Measurements from ENCODE around the gene TMEM80.
A peak's percentile ranks its signal among the peaks of the same experiment; 100 is the strongest.

Gene TMEM80

DNA sequence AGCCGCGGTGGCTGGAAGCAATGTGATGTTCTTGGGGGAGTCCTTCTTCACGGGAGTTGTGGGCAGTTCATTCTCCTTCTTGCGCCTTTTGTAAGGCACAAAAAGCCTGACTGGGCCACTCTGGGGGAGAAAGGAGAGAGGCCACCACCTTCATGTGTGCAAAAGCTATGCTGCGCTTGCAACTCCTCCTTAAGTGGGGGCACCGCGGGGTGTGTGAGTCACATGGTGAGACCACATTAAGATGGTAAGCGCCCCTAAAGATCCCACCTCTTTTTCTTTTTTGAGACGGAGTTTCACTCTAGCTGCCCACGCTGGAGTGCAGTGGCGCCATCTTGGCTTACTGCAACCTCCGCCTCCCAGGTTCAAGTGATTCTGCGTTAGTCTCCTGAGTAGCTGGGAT, 14.6 kb upstream of the TMEM80 start (continued):
- TF ChIP-seq ZNF140 (tag by site-specific recombination; IDR thresholded peaks at IDR 0.05), result no peak
- no peak for TF ChIP-seq ZNF544 (tag by site-specific recombination; IDR thresholded peaks at IDR 0.05)
- TF ChIP-seq ZNF660 (tag by site-specific recombination; IDR thresholded peaks at IDR 0.05), result no peak
- no peak for TF ChIP-seq ZSCAN16 (tag by site-specific recombination; IDR thresholded peaks at IDR 0.05)
- TF ChIP-seq PRDM4 (tag by site-specific recombination; IDR thresholded peaks at IDR 0.05), result no peak
- TF ChIP-seq ZNF433 (tag by site-specific recombination; IDR thresholded peaks at IDR 0.05; ENCODE audit: low read depth), result no peak
- TF ChIP-seq ZNF768 (tag by site-specific recombination; IDR thresholded peaks at IDR 0.05), result no peak

DNA sequence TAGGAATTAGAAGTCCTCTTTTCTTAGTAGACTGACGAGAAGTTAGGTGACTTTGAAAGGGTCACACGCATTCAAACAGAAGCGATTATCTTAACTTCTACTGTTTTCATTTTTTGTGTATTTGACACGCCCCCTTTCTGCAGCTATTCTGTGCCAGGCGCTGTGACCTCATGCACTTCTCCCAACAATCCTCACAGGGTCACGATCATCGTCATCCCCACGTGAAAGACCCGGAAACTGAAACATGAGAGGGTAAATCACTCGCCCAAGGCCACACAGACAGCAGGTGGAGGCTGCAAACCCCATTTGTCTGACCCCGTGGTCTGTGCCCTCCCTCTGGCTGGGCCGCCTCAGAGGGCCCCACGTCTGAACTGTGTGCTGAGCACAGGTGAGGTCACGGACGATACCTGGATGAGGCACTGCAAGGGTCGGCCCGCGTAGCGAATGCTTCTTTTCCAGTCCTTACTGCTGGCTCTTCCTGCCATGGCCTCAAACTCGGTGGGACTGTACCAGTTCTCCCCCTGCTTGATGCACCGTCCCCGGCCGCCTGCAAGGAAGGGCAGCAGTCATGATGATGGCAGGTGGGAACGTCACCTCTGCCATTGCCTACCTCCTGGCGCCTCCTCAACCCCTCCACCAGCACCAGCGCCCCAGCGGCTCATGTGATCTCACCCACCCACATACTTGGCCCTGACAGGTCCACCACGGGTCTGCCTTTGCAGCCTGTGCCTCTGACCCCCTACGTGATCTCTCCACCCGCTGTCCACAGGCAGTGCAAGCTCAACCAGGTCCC, 9.0 kb upstream of the TMEM80 start:
- H3K27ac ChIP-seq (ENCODE audit: extremely low read depth, low read depth, low read length), result no peak overlapping the region
- ChIA-PET CTCF (interaction anchor here (0.7 to 1.0 kb wide), 2 partner anchors 36 to 45 kb away, joined by 3 to 4 read pairs; no protein-coding TSS in a partner anchor), POLR2A (interaction anchor here (0.7 to 1.2 kb wide), 4 partner anchors 8 to 141 kb away, joined by 3 to 6 read pairs (median 4); partner anchors contain the start of genes DEAF1 and TMEM80)
- no peak overlapping the region for H3K4me3 ChIP-seq (ENCODE audit: low read depth, low read length)
- peaks cover 7 to 97% of the 10 kb centered on the region in 2 experiments; a peak in 2 of 3 replicates for H3K36me3 ChIP-seq (ENCODE audit: control insufficient read depth in 2 of 2, insufficient read depth in 1 of 2, low read length in 2 of 2)
- TF ChIP-seq ZNF221 (tag by site-specific recombination; IDR thresholded peaks at IDR 0.05; ENCODE audit: borderline replicate concordance) (no peak), KLF10 (tag by site-specific recombination; IDR thresholded peaks at IDR 0.05) (0 out of 2 replicates have a peak, but pooled peaks have one; percentile 27), KLF9 (tag by site-specific recombination; IDR thresholded peaks at IDR 0.05; ENCODE audit: low read depth) (peak; percentile 30; the same call in 1 of the 2 replicates), ZNF175 (tag by site-specific recombination; IDR thresholded peaks at IDR 0.05) (no peak)
- H3K4me1 ChIP-seq (ENCODE audit: control insufficient read depth, insufficient read depth, low read length), result no peaks in the 10 kb centered on the region
- no peaks in the 10 kb centered on the region for H3K9me3 ChIP-seq (ENCODE audit: control insufficient read depth, insufficient read depth, low read depth, low read length)

GRCh38 chr11:687751-688150, 7.9 kb upstream of the TMEM80 start:
- POLR2A ChIA-PET, result interaction anchor here (1.2 kb wide), 1 partner anchor 19 kb away, joined by 3 read pairs; no protein-coding TSS in a partner anchor

DNA sequence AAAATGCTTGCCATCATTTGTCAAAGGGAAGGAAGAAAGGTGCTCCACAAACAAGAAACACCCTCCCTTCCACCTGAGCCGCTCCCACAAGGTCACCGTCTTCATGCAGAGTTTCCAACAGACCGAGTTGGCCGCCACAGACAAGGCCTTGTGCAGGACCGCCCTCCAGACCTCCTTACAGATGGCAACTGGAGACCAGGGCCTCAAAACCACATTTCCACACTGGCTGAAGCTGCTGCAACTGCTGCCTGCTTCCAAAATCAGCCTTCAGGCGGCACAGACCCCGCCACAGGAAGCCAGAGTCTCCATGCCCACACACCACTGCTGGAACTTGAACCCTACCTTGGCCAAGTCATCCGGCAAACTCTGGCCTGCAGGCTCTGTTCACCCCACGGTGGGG, 6.9 kb upstream of the TMEM80 start:
- Histone ChIP-seq H3K9me3 (ENCODE audit: control insufficient read depth, insufficient read depth, low read depth, low read length) (no peaks in the 10 kb centered on the region), H3K4me1 (ENCODE audit: control insufficient read depth, insufficient read depth, low read length) (no peaks in the 10 kb centered on the region), H3K27ac (ENCODE audit: extremely low read depth, low read depth, low read length) (no peak overlapping the region), H3K36me3 (ENCODE audit: control insufficient read depth in 2 of 2, insufficient read depth in 1 of 2, low read length in 2 of 2) (peaks cover 6 to 83% of the 10 kb centered on the region in 2 experiments; a peak in 2 of 3 replicates), H3K4me3 (ENCODE audit: low read depth, low read length) (no peak overlapping the region)
- POLR2A ChIA-PET, result no interaction called here
- CTCF ChIA-PET, result no interaction called here
- TF ChIP-seq ZNF426 (tag by site-specific recombination; IDR thresholded peaks at IDR 0.05) (no peak), ZSCAN23 (tag by site-specific recombination; IDR thresholded peaks at IDR 0.05) (no peak), ZFHX2 (tag by site-specific recombination; conservative IDR thresholded peaks at IDR 0.05) (no peak), ZNF843 (tag by site-specific recombination; IDR thresholded peaks at IDR 0.05) (no peak), RBAK (tag by site-specific recombination; IDR thresholded peaks at IDR 0.05) (no peak), WT1 (tag by site-specific recombination; IDR thresholded peaks at IDR 0.05) (no peak), ZNF335 (tag by site-specific recombination; conservative IDR thresholded peaks at IDR 0.05) (no peak), KLF7 (tag by site-specific recombination; IDR thresholded peaks at IDR 0.05; ENCODE audit: borderline replicate concordance) (no peak), ZNF791 (tag by site-specific recombination; IDR thresholded peaks at IDR 0.05) (no peak), GLIS1 (tag by site-specific recombination; IDR thresholded peaks at IDR 0.05) (no peak), ZNF585B (tag by site-specific recombination; IDR thresholded peaks at IDR 0.05) (no peak), ZNF292 (tag by site-specific recombination; IDR thresholded peaks at IDR 0.05; ENCODE audit: borderline replicate concordance, low read depth) (no peak), HOXC10 (CRISPR knock-in tag; IDR thresholded peaks at IDR 0.05) (no peak), ZNF600 (tag by site-specific recombination; IDR thresholded peaks at IDR 0.05) (no peak)

More at GRCh38 chr11:687751-688150, 7.9 kb upstream of the TMEM80 start:
- H3K27ac ChIP-seq (ENCODE audit: extremely low read depth, low read depth, low read length), result no peak overlapping the region
- H3K9me3 ChIP-seq (ENCODE audit: control insufficient read depth, insufficient read depth, low read depth, low read length), result no peaks in the 10 kb centered on the region
- H3K4me1 ChIP-seq (ENCODE audit: control insufficient read depth, insufficient read depth, low read length), result no peaks in the 10 kb centered on the region
- peaks cover 7 to 92% of the 10 kb centered on the region in 2 experiments; a peak in 2 of 3 replicates for H3K36me3 ChIP-seq (ENCODE audit: control insufficient read depth in 2 of 2, insufficient read depth in 1 of 2, low read length in 2 of 2)
- no peak overlapping the region for H3K4me3 ChIP-seq (ENCODE audit: low read depth, low read length)
- TF ChIP-seq SP3 (tag by site-specific recombination; IDR thresholded peaks at IDR 0.05), result no peak
- TF ChIP-seq ZEB2 (tag by site-specific recombination; IDR thresholded peaks at IDR 0.05), result no peak
- no peak for TF ChIP-seq ZNF645 (tag by site-specific recombination; IDR thresholded peaks at IDR 0.05)
- CTCF ChIA-PET, result interaction anchor here (0.7 kb wide), 1 partner anchor 24 kb away, joined by 3 read pairs; no protein-coding TSS in a partner anchor
